Keratinocyte (primary cell): ENCODE data around the gene BEST2. TPM values are rescaled to one million over a fixed set of nuclear protein-coding genes. Genes with fewer than 3 reads are reported as not detected.
A peak's percentile ranks its signal among the peaks of the same experiment; 100 is the strongest.

Experiments
- DNase-seq: peaks from one replicate; pipeline ENCODE4 v3.0.0-alpha.2; 2011; ENCODE audit warnings: low read depth, missing footprints, low spot score
- FAIRE-seq: peaks from 2 replicates; lab custom pipeline; 2011; peaks lifted over from hg19 to GRCh38; lab: Jason Lieb, UNC
- H2AFZ ChIP-seq: 2 replicates; pipeline ENCODE4 v1.6.0; 2012; ENCODE audit warnings: low read length, control low read depth, inconsistent platforms; ENCODE audit not compliant: control insufficient read depth
- H3K27ac ChIP-seq: 2 replicates; pipeline ENCODE4 v1.5.1; 2011; ENCODE audit warnings: low read length; ENCODE audit not compliant: control insufficient read depth, insufficient read depth
- H3K27me3 ChIP-seq: 3 replicates; pipeline ENCODE4 v1.6.0; 2011; ENCODE audit warnings: low read length; ENCODE audit not compliant: control insufficient read depth, insufficient read depth; ENCODE audit errors: extremely low read depth
- H3K36me3 ChIP-seq, 2 experiments: 2 replicates in 1 of 2; 3 replicates in 1 of 2; pipeline ENCODE4 v1.5.1; 2011; ENCODE audit warnings: low read length in 2 of 2, mild to moderate bottlenecking in 1 of 2; ENCODE audit not compliant: control insufficient read depth in 2 of 2, insufficient read depth in 2 of 2; ENCODE audit errors: extremely low read depth in 1 of 2
- H3K4me1 ChIP-seq: 3 replicates; pipeline ENCODE4 v1.5.1; 2011; ENCODE audit warnings: low read length; ENCODE audit not compliant: control insufficient read depth, insufficient read depth; ENCODE audit errors: extremely low read depth
- H3K4me2 ChIP-seq: 3 replicates; pipeline ENCODE4 v1.6.0; 2011; ENCODE audit warnings: low read depth, low read length; ENCODE audit not compliant: control insufficient read depth, insufficient read depth; ENCODE audit errors: extremely low read depth
- H3K4me3 ChIP-seq, 3 experiments: fragments of 200-600 bp in 1 of 3; sonication (generic) in 1 of 3; 2 replicates in 2 of 3; 3 replicates in 1 of 3; pipeline ENCODE4 v1.5.1; 2011 to 2016; ENCODE audit warnings: low read length in 3 of 3, mild to moderate bottlenecking in 3 of 3, control low read depth in 2 of 3, inconsistent platforms in 1 of 3, low read depth in 1 of 3, mixed read lengths in 1 of 3, mixed run types in 1 of 3, moderate library complexity in 1 of 3; ENCODE audit not compliant: control insufficient read depth in 2 of 3, insufficient read depth in 2 of 3; ENCODE audit errors: extremely low read depth in 1 of 3
- H3K79me2 ChIP-seq: 2 replicates; pipeline ENCODE4 v1.6.0; 2012; ENCODE audit warnings: low read length; ENCODE audit not compliant: control insufficient read depth, insufficient read depth
- H3K9ac ChIP-seq: 3 replicates; pipeline ENCODE4 v1.6.0; 2011; ENCODE audit warnings: low read length; ENCODE audit not compliant: control insufficient read depth, insufficient read depth; ENCODE audit errors: extremely low read depth
- H3K9me1 ChIP-seq: 3 replicates; pipeline ENCODE4 v1.6.0; 2011; ENCODE audit warnings: low read length; ENCODE audit not compliant: control insufficient read depth, insufficient read depth; ENCODE audit errors: extremely low read depth
- H3K9me3 ChIP-seq: 2 replicates; pipeline ENCODE4 v1.5.1; 2012; ENCODE audit warnings: low read depth, low read length; ENCODE audit not compliant: control insufficient read depth
- H4K20me1 ChIP-seq: 3 replicates; pipeline ENCODE4 v1.6.0; 2011; ENCODE audit warnings: low read length; ENCODE audit not compliant: control insufficient read depth, insufficient read depth; ENCODE audit errors: extremely low read depth
- EZH2 ChIP-seq: IDR thresholded peaks from one replicate; pipeline ENCODE4 v1.6.1; 2012; ENCODE audit warnings: inconsistent platforms, mild to moderate bottlenecking, low read length, moderate library complexity
- dilution Hi-C: fragments of 300-500 bp; cut with MboI; formaldehyde crosslinking; loops from one replicate; pipeline ENCODE4 v1.7.0; 2020; ENCODE audit warnings: low sequenced_read_pairs; ENCODE audit not compliant: extremely low pct_ligation_motif_present
- polyA plus RNA-seq, 5 experiments: library from polyadenylated mRNA; depleted of rRNA in 3 of 5; stranded (reverse) in 3 of 5; stranded (forward) in 1 of 5; unstranded in 1 of 5; fragments of >200 nt; gene quantifications; 1 replicate in 1 of 5; 2 replicates in 3 of 5; 3 replicates in 1 of 5; pipeline versions ENCODE4 v1.2.1 to v1.2.3, GENCODE V29; 2011 to 2012; ENCODE audit warnings: missing spikeins in 2 of 5, low read depth in 1 of 5, low replicate concordance in 1 of 5
- TF ChIP-seq, protein P1 (sequence below), 3 experiments: IDR thresholded peaks in 1 of 3; conservative IDR thresholded peaks in 1 of 3; optimal IDR thresholded peaks in 1 of 3; 2 replicates in 2 of 3; 3 replicates in 1 of 3; pipeline versions ENCODE3 to v1.5.1; 2011; ENCODE audit warnings: low read length in 3 of 3, mild to moderate bottlenecking in 3 of 3, moderate library complexity in 2 of 3, control low read depth in 1 of 3, inconsistent platforms in 1 of 3; ENCODE audit not compliant: insufficient read depth in 2 of 3; ENCODE audit errors: extremely low read depth in 1 of 3

The BEST2 gene
- polyA plus RNA-seq, 1 donor (not counting 4 experiments of a cell fraction or from before 2014, with no cell fraction given), result not detected

DNA sequence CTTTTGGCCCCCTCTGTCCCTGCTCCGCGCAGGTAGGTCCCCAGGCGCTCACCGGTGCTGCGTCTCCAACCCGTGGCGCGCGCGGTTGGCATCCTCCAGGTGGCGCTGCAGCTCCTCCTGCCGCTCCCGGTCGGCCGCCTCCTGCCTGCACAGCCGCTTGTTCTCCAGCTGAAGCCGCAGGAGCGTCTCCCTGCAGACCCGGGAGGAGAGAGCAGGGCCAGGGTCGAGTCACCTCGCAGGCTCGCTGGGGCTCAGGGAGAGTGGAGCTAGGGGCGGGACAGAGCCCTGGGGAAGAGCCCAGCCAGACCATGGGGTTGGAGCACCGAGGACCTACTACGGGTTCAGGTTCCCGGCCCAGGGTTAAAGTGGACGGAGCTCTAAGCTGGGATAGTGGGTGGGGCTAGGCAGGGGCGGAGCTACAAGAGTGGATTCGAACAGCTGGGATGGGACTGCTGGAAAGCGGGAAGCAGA is 14.5 kb downstream of the BEST2 start:
- TF ChIP-seq, protein P1, sequence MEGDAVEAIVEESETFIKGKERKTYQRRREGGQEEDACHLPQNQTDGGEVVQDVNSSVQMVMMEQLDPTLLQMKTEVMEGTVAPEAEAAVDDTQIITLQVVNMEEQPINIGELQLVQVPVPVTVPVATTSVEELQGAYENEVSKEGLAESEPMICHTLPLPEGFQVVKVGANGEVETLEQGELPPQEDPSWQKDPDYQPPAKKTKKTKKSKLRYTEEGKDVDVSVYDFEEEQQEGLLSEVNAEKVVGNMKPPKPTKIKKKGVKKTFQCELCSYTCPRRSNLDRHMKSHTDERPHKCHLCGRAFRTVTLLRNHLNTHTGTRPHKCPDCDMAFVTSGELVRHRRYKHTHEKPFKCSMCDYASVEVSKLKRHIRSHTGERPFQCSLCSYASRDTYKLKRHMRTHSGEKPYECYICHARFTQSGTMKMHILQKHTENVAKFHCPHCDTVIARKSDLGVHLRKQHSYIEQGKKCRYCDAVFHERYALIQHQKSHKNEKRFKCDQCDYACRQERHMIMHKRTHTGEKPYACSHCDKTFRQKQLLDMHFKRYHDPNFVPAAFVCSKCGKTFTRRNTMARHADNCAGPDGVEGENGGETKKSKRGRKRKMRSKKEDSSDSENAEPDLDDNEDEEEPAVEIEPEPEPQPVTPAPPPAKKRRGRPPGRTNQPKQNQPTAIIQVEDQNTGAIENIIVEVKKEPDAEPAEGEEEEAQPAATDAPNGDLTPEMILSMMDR (optimal IDR thresholded peaks at IDR 0.05 in 1 of 3, IDR thresholded peaks at IDR 0.05 in 1 of 3, conservative IDR thresholded peaks at IDR 0.05 in 1 of 3; ENCODE audit: extremely low read depth in 1 of 3, insufficient read depth in 2 of 3, low read length in 3 of 3), result peak in 2 of 3 experiments; percentile 87 to 88
- TF ChIP-seq EZH2, result no peak
- H3K9me1 ChIP-seq, result no peaks in the 10 kb centered on the region
- DNase-seq (no peak), FAIRE-seq (peak; percentile 57)
- H3K4me2 ChIP-seq, result peak overlapping the region; percentile 70
- H3K27me3 ChIP-seq, result no peaks in the 10 kb centered on the region
- H3K36me3 ChIP-seq, result peaks cover 11 to 35% of the 10 kb centered on the region in 2 experiments
- no peaks in the 10 kb centered on the region for H3K4me1 ChIP-seq
- peaks cover 4% of the 10 kb centered on the region for H4K20me1 ChIP-seq
- no peaks in the 10 kb centered on the region for H3K9me3 ChIP-seq
- H3K79me2 ChIP-seq, result no peaks in the 10 kb centered on the region
- H2AFZ ChIP-seq, result peak overlapping the region; percentile 83
- no peak overlapping the region for H3K9ac ChIP-seq
- H3K27ac ChIP-seq, result no peak overlapping the region
- H3K4me3 ChIP-seq, result peak overlapping the region in 2 of 3 experiments; percentile 53 to 61
- dilution Hi-C loops, result no loop called here

DNA sequence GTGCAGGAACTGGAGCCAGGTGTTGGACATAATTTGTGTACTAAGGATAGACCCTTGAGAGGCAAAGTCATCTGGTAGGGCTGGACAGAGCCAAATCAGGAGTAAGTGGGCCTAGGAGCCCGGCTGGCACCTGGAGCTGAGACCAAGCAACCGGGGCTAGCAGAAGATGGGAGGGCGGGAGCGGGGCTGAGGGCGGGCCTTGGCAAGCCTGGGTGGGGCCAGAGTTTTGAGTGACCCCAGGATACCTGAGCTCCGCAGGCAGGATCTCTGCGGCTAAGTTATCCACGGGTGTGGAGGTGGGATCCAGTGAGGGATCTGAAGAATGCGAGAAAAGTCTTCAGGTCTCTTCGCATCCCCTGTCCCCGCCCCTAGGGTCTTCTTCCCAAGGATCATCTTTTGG is 15.6 kb downstream of the BEST2 start:
- H3K27ac ChIP-seq, result no peak overlapping the region
- FAIRE-seq (no peak), DNase-seq (no peak)
- peaks cover 6% of the 10 kb centered on the region for H4K20me1 ChIP-seq
- no peaks in the 10 kb centered on the region for H3K79me2 ChIP-seq
- H3K9me1 ChIP-seq, result no peaks in the 10 kb centered on the region
- no peak for TF ChIP-seq EZH2
- TF ChIP-seq, protein P1 (optimal IDR thresholded peaks at IDR 0.05 in 1 of 3, IDR thresholded peaks at IDR 0.05 in 1 of 3, conservative IDR thresholded peaks at IDR 0.05 in 1 of 3; ENCODE audit: extremely low read depth in 1 of 3, insufficient read depth in 2 of 3, low read length in 3 of 3), result no peak
- no peak overlapping the region for H3K4me2 ChIP-seq
- no peak overlapping the region for H3K4me3 ChIP-seq
- H2AFZ ChIP-seq, result no peak overlapping the region
- H3K9me3 ChIP-seq, result no peaks in the 10 kb centered on the region
- dilution Hi-C loops, result no loop called here
- H3K4me1 ChIP-seq, result no peaks in the 10 kb centered on the region
- no peaks in the 10 kb centered on the region for H3K27me3 ChIP-seq
- no peak overlapping the region for H3K9ac ChIP-seq
- peaks cover 13 to 39% of the 10 kb centered on the region in 2 experiments for H3K36me3 ChIP-seq
